OCI-LY7 (cell line): ENCODE measurements around the gene WEE1.

ENCODE experiments used
- CTCF ChIP-seq: fragments of 200-600 bp; sonication (generic); conservative IDR thresholded peaks from 2 replicates; pipeline ENCODE4 v1.5.1; 2014; ENCODE audit warnings: mild to moderate bottlenecking, antibody characterized with exemption, low read length, moderate library complexity, mixed read lengths
- EZH2phosphoT487 ChIP-seq: fragments of 200-600 bp; sonication (generic); IDR thresholded peaks from 2 replicates; pipeline ENCODE4 v1.6.1; 2018; ENCODE audit warnings: low read depth, borderline replicate concordance, mild to moderate bottlenecking, mixed run types, antibody characterized with exemption, low read length, moderate library complexity, mixed read lengths

GRCh38 chr11:9573052-9573774 is at the start of gene WEE1:
- TF ChIP-seq CTCF (no peak), EZH2phosphoT487 (no peak)
